ENCODE measurements around the gene CDH4. TPM values are rescaled to one million over a fixed set of nuclear protein-coding genes. Genes with fewer than 3 reads are reported as not detected.

The CDH4 gene
- total and polyA plus RNA-seq, 5 donors from 2014 or later, result 0.07 to 0.69 (median 0.49) TPM; not detected in 1

DNA sequence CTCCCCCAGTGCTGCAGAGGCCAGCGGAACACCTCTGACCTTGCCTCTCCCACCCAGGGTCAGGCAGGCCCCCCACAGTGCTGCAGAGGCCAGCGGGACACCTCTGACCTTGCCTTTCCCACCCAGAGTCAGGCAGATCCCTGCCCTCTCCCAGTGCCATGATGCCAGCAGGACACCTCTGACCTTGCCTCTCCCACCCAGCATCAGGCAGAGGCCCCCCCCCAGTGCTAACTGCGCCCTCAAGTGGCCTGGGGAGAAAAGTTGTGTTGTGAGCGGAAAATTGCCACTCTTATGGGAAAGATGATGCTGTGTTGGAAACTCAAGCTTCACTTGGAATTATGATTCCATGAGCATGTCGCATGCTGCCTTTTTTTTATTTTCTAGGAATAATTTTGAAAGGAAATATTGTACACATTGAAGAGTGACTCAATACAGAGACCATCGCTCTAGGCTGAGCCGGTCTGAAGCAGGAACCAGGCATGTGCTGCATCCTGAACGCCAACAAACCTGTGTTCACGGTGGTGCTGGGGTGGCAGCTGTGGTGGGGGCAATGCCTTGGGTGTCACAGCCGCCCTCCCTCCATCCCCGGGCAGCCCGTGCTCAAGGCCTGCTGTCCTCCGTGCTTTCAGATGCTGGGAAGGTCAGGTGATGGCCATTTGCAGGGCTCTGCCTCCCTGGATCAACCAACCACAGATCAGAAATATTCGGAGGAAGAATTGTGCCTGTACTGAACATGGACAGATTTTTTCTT is 98.6 kb downstream of the CDH4 start:
- no peak overlapping the region for H3K27ac ChIP-seq (ENCODE audit: insufficient read depth, low read length, poor library complexity, severe bottlenecking)
- no peaks in the 10 kb centered on the region for H3K9me3 ChIP-seq (ENCODE audit: control insufficient read depth in 2 of 2, low read length in 2 of 2)
- DNase-seq, result no peak
- Mint-ChIP-seq H3K27me3 (no peaks in the 10 kb centered on the region), H3K4me3 (no peak overlapping the region), H3K27ac (no peak overlapping the region), H3K36me3 (no peaks in the 10 kb centered on the region), H3K9me3 (peaks cover 0 to 2% (median 0%) of the 10 kb centered on the region in 7 donors), H3K4me1 (peaks cover 0 to 2% (median 0%) of the 10 kb centered on the region in 4 donors)
- H3K4me1 ChIP-seq (ENCODE audit: control insufficient read depth, insufficient read depth, low read length, poor library complexity, severe bottlenecking), result no peaks in the 10 kb centered on the region
- ATAC-seq (ENCODE audit: low read depth in 2 of 2), result no peak
- H3K4me3 ChIP-seq (ENCODE audit: low read depth, low read length), result no peak overlapping the region
- H3K36me3 ChIP-seq (ENCODE audit: control insufficient read depth, insufficient read depth, low read length), result no peaks in the 10 kb centered on the region
- no peaks in the 10 kb centered on the region for H3K27me3 ChIP-seq (ENCODE audit: control insufficient read depth, insufficient read depth, low read length)

DNA sequence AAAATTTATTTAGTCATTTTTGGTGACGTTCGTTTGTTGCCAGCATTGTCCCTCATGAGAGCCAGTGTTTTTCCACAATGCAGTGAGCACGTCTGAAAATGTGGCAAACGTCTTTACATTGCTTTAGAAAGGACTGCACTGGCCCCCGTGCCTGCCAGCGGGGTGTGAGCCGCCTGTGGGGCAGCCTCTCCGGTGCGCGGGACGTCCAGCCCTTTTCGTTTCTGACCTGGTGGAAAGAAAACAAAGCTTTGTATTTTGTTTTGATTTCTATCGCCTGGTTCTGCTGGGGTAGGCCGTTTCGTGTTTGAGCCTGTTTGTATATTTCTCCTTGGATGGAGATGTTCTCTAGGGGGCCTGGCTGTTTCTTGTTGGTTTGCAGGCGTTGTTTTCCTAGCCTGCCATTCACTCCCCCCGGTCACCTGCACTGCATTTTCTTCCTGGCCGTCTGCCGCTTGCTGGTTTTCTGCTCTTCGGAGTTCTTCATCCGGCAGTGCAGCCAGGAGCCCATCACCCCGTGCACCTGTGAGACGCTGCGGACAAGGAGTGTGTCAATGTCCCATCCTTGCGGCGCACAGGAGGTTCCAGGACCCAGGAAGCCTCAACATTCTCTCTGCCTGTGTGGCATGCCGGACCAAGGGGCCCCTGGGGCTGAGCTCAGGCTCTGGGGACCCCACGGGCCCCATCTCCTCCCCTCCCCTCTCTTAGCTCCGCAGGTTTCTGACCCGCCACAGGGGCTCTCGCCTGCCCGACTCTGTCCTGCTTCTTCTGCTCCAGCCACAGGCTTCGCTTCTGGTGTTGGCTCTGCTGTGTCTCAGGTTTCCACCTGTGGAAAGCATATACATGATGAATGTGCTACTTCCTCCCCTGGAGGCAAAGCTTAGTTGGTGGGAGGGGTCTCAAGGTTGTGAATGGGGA is 100.5 kb downstream of the CDH4 start:
- peaks cover 0 to 2% (median 0%) of the 10 kb centered on the region in 7 donors for H3K9me3 Mint-ChIP-seq
- H3K27me3 ChIP-seq (ENCODE audit: control insufficient read depth, insufficient read depth, low read length), result no peaks in the 10 kb centered on the region

DNA sequence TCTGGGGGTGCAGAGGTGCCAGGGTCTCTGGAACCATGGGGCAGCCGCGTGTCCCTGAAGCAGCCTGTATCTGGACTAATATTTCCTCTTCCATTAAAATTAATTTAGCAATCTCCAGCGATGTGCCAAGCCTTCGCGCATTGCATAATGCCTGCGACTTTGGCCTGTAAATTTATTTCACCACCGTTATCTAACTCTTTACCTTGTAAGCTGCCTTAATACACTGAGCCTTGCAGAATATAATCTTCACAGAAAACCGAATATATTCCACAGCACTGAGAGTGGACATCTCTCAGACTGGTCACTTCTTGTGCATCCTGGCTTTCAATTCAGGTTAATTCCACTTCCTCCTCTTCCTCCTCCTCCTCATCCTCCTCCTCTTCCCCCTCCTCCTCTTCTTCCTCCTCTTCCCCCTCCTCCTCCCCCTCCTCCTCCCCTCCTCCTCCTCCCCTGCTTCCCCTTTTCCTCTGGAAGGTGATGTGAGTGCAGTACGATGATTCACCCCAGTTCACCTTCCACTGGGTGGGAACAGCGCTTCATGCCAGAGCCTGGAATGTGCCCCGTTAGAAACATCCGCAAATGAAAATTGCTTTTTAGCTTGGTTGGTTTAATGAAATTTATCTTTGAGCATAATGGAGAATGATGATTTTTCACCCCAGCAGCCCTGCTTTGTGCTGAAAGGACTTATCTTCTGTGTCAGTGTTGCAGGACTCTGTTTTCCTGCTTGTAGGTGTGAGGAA is 101.4 kb downstream of the CDH4 start:
- no peak overlapping the region for H3K27ac Mint-ChIP-seq
- H3K9me3 Mint-ChIP-seq, result peaks cover 0 to 2% (median 0%) of the 10 kb centered on the region in 7 donors
- DNase-seq (no peak), ATAC-seq (ENCODE audit: low read depth in 2 of 2) (no peak)
- Histone ChIP-seq H3K36me3 (ENCODE audit: control insufficient read depth, insufficient read depth, low read length) (no peaks in the 10 kb centered on the region), H3K27me3 (ENCODE audit: control insufficient read depth, insufficient read depth, low read length) (no peaks in the 10 kb centered on the region), H3K27ac (ENCODE audit: insufficient read depth, low read length, poor library complexity, severe bottlenecking) (no peak overlapping the region), H3K4me3 (ENCODE audit: low read depth, low read length) (no peak overlapping the region), H3K4me1 (ENCODE audit: control insufficient read depth, insufficient read depth, low read length, poor library complexity, severe bottlenecking) (no peaks in the 10 kb centered on the region), H3K9me3 (ENCODE audit: control insufficient read depth in 2 of 2, low read length in 2 of 2) (no peaks in the 10 kb centered on the region)
- no peaks in the 10 kb centered on the region for H3K36me3 Mint-ChIP-seq
- H3K27me3 Mint-ChIP-seq, result no peaks in the 10 kb centered on the region
- H3K4me3 Mint-ChIP-seq, result no peak overlapping the region
- peaks cover 0 to 2% (median 0%) of the 10 kb centered on the region in 4 donors for H3K4me1 Mint-ChIP-seq

More for the DNA sequence above, 100.5 kb downstream of the CDH4 start:
- Histone ChIP-seq H3K9me3 (ENCODE audit: control insufficient read depth in 2 of 2, low read length in 2 of 2) (no peaks in the 10 kb centered on the region), H3K36me3 (ENCODE audit: control insufficient read depth, insufficient read depth, low read length) (no peaks in the 10 kb centered on the region), H3K4me1 (ENCODE audit: control insufficient read depth, insufficient read depth, low read length, poor library complexity, severe bottlenecking) (no peaks in the 10 kb centered on the region), H3K4me3 (ENCODE audit: low read depth, low read length) (no peak overlapping the region), H3K27ac (ENCODE audit: insufficient read depth, low read length, poor library complexity, severe bottlenecking) (no peak overlapping the region)
- no peaks in the 10 kb centered on the region for H3K27me3 Mint-ChIP-seq
- peaks cover 0 to 2% (median 0%) of the 10 kb centered on the region in 4 donors for H3K4me1 Mint-ChIP-seq
- no peak for ATAC-seq (ENCODE audit: low read depth in 2 of 2)
- DNase-seq, result no peak
- no peak overlapping the region for H3K27ac Mint-ChIP-seq
- H3K4me3 Mint-ChIP-seq, result peak overlapping the region in 1 of 4 donors; percentile 33
- H3K36me3 Mint-ChIP-seq, result no peaks in the 10 kb centered on the region

DNA sequence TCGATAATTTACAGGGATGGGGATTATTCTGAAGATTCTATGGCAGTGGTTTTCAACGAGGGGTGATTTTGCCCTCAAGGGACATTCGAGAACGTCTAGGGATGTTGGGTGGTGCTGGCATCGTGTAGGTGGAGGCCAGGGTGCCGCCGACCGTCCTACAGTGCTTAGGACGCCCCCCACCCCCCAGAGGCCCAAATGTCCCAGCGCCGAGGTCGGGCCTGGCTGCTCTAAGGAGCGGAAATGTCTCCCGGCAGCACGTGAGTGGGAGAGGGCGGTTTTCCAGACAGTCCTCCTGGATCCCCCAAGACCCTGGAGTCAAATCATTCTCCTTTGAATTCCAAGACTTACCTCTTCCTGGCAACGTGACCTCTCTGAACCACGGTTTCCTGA is 101.9 kb downstream of the CDH4 start:
- DNase-seq, result no peak
- H3K4me1 Mint-ChIP-seq, result peaks cover 0 to 2% (median 0%) of the 10 kb centered on the region in 4 donors
- H3K27ac Mint-ChIP-seq, result no peak overlapping the region
- no peaks in the 10 kb centered on the region for H3K27me3 ChIP-seq (ENCODE audit: control insufficient read depth, insufficient read depth, low read length)
- no peak overlapping the region for H3K27ac ChIP-seq (ENCODE audit: insufficient read depth, low read length, poor library complexity, severe bottlenecking)
- H3K36me3 ChIP-seq (ENCODE audit: control insufficient read depth, insufficient read depth, low read length), result no peaks in the 10 kb centered on the region
- H3K9me3 Mint-ChIP-seq, result peaks cover 0 to 2% (median 0%) of the 10 kb centered on the region in 7 donors
- H3K27me3 Mint-ChIP-seq, result no peaks in the 10 kb centered on the region
- no peaks in the 10 kb centered on the region for H3K36me3 Mint-ChIP-seq
- H3K4me1 ChIP-seq (ENCODE audit: control insufficient read depth, insufficient read depth, low read length, poor library complexity, severe bottlenecking), result no peaks in the 10 kb centered on the region
- no peak overlapping the region for H3K4me3 ChIP-seq (ENCODE audit: low read depth, low read length)
- H3K9me3 ChIP-seq (ENCODE audit: control insufficient read depth in 2 of 2, low read length in 2 of 2), result no peaks in the 10 kb centered on the region
- ATAC-seq (ENCODE audit: low read depth in 2 of 2), result no peak
- H3K4me3 Mint-ChIP-seq, result no peak overlapping the region

DNA sequence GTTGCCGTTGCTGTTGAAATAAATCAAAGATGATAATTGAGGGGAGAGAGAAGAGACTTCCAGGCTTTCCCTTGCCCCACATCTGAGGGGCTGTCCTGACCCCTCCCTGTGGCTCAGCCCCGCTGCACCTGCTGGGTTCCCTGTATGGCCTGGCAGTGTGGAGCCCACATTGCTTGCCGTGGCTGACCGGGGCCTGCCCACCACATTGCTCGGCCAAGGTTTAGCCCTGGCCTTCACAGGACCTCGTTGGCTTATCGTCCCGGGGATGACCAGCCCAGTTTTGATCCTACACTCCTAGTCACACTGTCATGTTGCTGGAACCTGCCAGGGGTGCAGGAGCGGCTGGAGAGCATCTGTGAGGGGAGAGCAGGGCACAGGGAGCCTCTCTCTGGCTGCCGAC is 102.4 kb downstream of the CDH4 start:
- H3K27me3 ChIP-seq (ENCODE audit: control insufficient read depth, insufficient read depth, low read length), result no peaks in the 10 kb centered on the region
- Mint-ChIP-seq H3K4me1 (peaks cover 0 to 2% (median 0%) of the 10 kb centered on the region in 4 donors), H3K4me3 (no peak overlapping the region), H3K9me3 (peaks cover 0 to 2% (median 0%) of the 10 kb centered on the region in 7 donors), H3K36me3 (no peaks in the 10 kb centered on the region), H3K27me3 (no peaks in the 10 kb centered on the region), H3K27ac (peak overlapping the region in 1 of 3 donors; percentile 38)
- no peaks in the 10 kb centered on the region for H3K9me3 ChIP-seq (ENCODE audit: control insufficient read depth in 2 of 2, low read length in 2 of 2)
- DNase-seq (no peak), ATAC-seq (ENCODE audit: low read depth in 2 of 2) (no peak)
- H3K27ac ChIP-seq (ENCODE audit: insufficient read depth, low read length, poor library complexity, severe bottlenecking), result no peak overlapping the region
- no peaks in the 10 kb centered on the region for H3K36me3 ChIP-seq (ENCODE audit: control insufficient read depth, insufficient read depth, low read length)
- no peaks in the 10 kb centered on the region for H3K4me1 ChIP-seq (ENCODE audit: control insufficient read depth, insufficient read depth, low read length, poor library complexity, severe bottlenecking)
- H3K4me3 ChIP-seq (ENCODE audit: low read depth, low read length), result no peak overlapping the region

DNA sequence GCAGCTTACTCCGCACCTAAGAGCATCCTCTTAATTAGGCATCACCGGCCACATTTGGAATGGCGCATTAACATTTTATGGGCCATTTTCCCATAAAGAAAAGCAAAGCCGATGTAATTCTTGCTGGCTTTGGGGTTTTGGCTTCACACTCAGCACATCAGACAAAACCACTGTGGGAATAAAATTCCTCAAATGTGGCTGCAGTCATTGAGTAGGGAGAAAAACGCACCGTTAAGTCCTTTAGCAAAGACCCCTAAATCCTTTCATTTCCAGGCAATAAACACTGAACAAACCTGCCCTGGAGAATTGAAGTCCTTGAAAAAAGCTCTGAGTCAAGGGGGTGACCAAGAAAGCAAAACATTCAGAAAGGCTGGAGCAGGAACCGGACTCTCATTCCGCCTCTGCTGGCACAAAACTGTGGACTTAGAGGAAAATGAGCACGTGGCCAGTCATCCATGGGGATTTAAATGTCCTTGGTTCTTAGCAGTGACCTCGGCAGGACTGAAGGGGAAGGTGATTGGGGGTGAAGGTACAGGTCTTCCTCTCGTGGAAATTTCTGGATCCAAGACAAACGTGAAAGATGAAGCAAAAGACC is 102.9 kb downstream of the CDH4 start:
- no peaks in the 10 kb centered on the region for H3K36me3 ChIP-seq (ENCODE audit: control insufficient read depth, insufficient read depth, low read length)
- H3K27me3 ChIP-seq (ENCODE audit: control insufficient read depth, insufficient read depth, low read length), result no peaks in the 10 kb centered on the region
- H3K4me1 ChIP-seq (ENCODE audit: control insufficient read depth, insufficient read depth, low read length, poor library complexity, severe bottlenecking), result no peaks in the 10 kb centered on the region
- H3K9me3 ChIP-seq (ENCODE audit: control insufficient read depth in 2 of 2, low read length in 2 of 2), result no peaks in the 10 kb centered on the region
- Mint-ChIP-seq H3K27ac (no peak overlapping the region), H3K27me3 (no peaks in the 10 kb centered on the region), H3K36me3 (no peaks in the 10 kb centered on the region), H3K9me3 (peaks cover 0 to 2% (median 0%) of the 10 kb centered on the region in 7 donors), H3K4me1 (peaks cover 0 to 2% (median 0%) of the 10 kb centered on the region in 4 donors), H3K4me3 (no peak overlapping the region)
- H3K4me3 ChIP-seq (ENCODE audit: low read depth, low read length), result no peak overlapping the region
- DNase-seq (no peak), ATAC-seq (ENCODE audit: low read depth in 2 of 2) (no peak)
- H3K27ac ChIP-seq (ENCODE audit: insufficient read depth, low read length, poor library complexity, severe bottlenecking), result no peak overlapping the region

DNA sequence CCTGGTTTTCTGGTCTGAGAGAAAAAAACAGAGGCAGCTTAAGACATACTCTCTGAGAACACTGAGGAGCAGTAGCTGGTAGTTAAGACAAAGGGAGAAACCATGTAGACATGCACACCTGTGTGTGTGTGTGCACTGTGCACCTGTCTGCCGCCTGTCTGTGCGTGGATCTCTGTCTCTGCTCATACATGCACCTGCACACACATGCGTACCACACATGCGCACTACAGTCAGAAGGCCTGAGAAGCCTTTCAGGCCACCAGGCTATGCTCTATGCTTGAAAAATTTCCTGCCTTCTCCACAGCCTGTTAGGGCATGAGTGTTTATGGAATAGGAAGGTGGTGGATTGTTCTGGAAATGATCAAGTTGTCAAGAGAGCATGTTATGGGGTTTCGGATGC is 103.5 kb downstream of the CDH4 start:
- DNase-seq (no peak), ATAC-seq (ENCODE audit: low read depth in 2 of 2) (no peak)
- Mint-ChIP-seq H3K27ac (no peak overlapping the region), H3K36me3 (no peaks in the 10 kb centered on the region), H3K27me3 (no peaks in the 10 kb centered on the region), H3K4me1 (peaks cover 0 to 2% (median 0%) of the 10 kb centered on the region in 4 donors), H3K4me3 (no peak overlapping the region), H3K9me3 (peaks cover 0 to 2% (median 0%) of the 10 kb centered on the region in 7 donors)
- no peak overlapping the region for H3K27ac ChIP-seq (ENCODE audit: insufficient read depth, low read length, poor library complexity, severe bottlenecking)
- no peaks in the 10 kb centered on the region for H3K9me3 ChIP-seq (ENCODE audit: control insufficient read depth in 2 of 2, low read length in 2 of 2)
- H3K4me3 ChIP-seq (ENCODE audit: low read depth, low read length), result no peak overlapping the region
- H3K4me1 ChIP-seq (ENCODE audit: control insufficient read depth, insufficient read depth, low read length, poor library complexity, severe bottlenecking), result no peaks in the 10 kb centered on the region
- no peaks in the 10 kb centered on the region for H3K36me3 ChIP-seq (ENCODE audit: control insufficient read depth, insufficient read depth, low read length)
- no peaks in the 10 kb centered on the region for H3K27me3 ChIP-seq (ENCODE audit: control insufficient read depth, insufficient read depth, low read length)

All from CD4-positive, CD25-positive, alpha-beta regulatory T cell (primary cell).